Endothelial cell of umbilical vein (primary cell): Measurements from ENCODE around the gene FLT3LG. TPM values are rescaled to one million over a fixed set of nuclear protein-coding genes. Genes with fewer than 3 reads are reported as not detected.

Experiments used
- BruUV-seq: library from RNA; stranded (reverse); fragments of 400-500 nt; replicated peaks from 2 replicates; lab custom pipeline; 2021; lab: Mats Ljungman, UMichigan
- CTCF ChIA-PET: fragments of 300-600, 350-600 bp; sonication (Branson Sonifier 250); formaldehyde crosslinking; loops from one replicate; lab custom pipeline; 2021; ENCODE audit warnings: antibody characterized with exemption, inconsistent platforms; lab: Charles Lee
- POLR2A ChIA-PET: fragments of 300-600, 350-600 bp; sonication (Branson Sonifier 250); formaldehyde crosslinking; loops from one replicate; lab custom pipeline; 2021; ENCODE audit warnings: antibody characterized with exemption, inconsistent platforms; lab: Charles Lee
- DNase-seq: peaks from one replicate; pipeline ENCODE4 v3.0.0-alpha.2; 2011; ENCODE audit warnings: low read depth, low spot score
- FAIRE-seq: peaks from 2 replicates; lab custom pipeline; 2011; peaks lifted over from hg19 to GRCh38; lab: Jason Lieb, UNC
- H2AFZ ChIP-seq: 2 replicates; pipeline ENCODE4 v1.6.0; 2012; ENCODE audit warnings: low read depth, low read length, control low read depth, inconsistent platforms
- H3K27ac ChIP-seq: 2 replicates; pipeline ENCODE4 v1.5.1; 2011; ENCODE audit warnings: low read depth, mild to moderate bottlenecking, control low read depth, low read length, moderate library complexity; ENCODE audit not compliant: insufficient read depth
- H3K27me3 ChIP-seq, 2 experiments: 2 replicates each; pipeline versions ENCODE4 v1.6.0 to v1.6.1; 2011; ENCODE audit warnings: low read length in 2 of 2, mixed read lengths in 1 of 2; ENCODE audit not compliant: control insufficient read depth in 2 of 2, insufficient read depth in 2 of 2
- H3K36me3 ChIP-seq, 2 experiments: 2 replicates in 1 of 2; 3 replicates in 1 of 2; pipeline ENCODE4 v1.5.1; 2011; ENCODE audit warnings: low read length in 2 of 2, mild to moderate bottlenecking in 1 of 2, moderate library complexity in 1 of 2; ENCODE audit not compliant: control insufficient read depth in 2 of 2, insufficient read depth in 2 of 2; ENCODE audit errors: extremely low read depth in 1 of 2
- H3K4me1 ChIP-seq: 3 replicates; pipeline ENCODE4 v1.5.1; 2011; ENCODE audit warnings: mild to moderate bottlenecking, low read length; ENCODE audit not compliant: control insufficient read depth, insufficient read depth; ENCODE audit errors: extremely low read depth
- H3K4me2 ChIP-seq: 2 replicates; pipeline ENCODE4 v1.6.1; 2011; ENCODE audit warnings: low read length, control low read depth, mixed read lengths; ENCODE audit not compliant: insufficient read depth
- H3K4me3 ChIP-seq, 3 experiments: fragments of 200-600 bp in 1 of 3; sonication (generic), shearing (Covaris generic) in 1 of 3; replicated peaks in 1 of 3; 2 replicates each; pipeline ENCODE4 v1.5.1; 2011 to 2016; ENCODE audit warnings: control low read depth in 3 of 3, low read length in 3 of 3, mild to moderate bottlenecking in 2 of 3, inconsistent platforms in 1 of 3, low read depth in 1 of 3, moderate library complexity in 1 of 3; ENCODE audit not compliant: insufficient read depth in 1 of 3
- H3K79me2 ChIP-seq: 2 replicates; pipeline ENCODE4 v1.6.0; 2012; ENCODE audit warnings: low read length, inconsistent platforms; ENCODE audit not compliant: control insufficient read depth, insufficient read depth
- H3K9ac ChIP-seq: replicated peaks from 2 replicates; pipeline ENCODE3; 2011; ENCODE audit warnings: low read length, control low read depth; ENCODE audit not compliant: insufficient read depth; ENCODE audit errors: extremely low read depth
- H3K9me1 ChIP-seq: replicated peaks from 3 replicates; pipeline ENCODE4 v1.6.0; 2011; ENCODE audit warnings: mild to moderate bottlenecking, low read length; ENCODE audit not compliant: control insufficient read depth, insufficient read depth; ENCODE audit errors: extremely low read depth
- H3K9me3 ChIP-seq: replicated peaks from 2 replicates; pipeline ENCODE4 v1.5.1; 2012; ENCODE audit warnings: low read length, inconsistent platforms; ENCODE audit not compliant: control insufficient read depth, insufficient read depth
- H4K20me1 ChIP-seq: replicated peaks from 2 replicates; pipeline ENCODE3; 2011; ENCODE audit warnings: mild to moderate bottlenecking, low read length; ENCODE audit not compliant: control insufficient read depth, insufficient read depth; ENCODE audit errors: extremely low read depth
- CTCF ChIP-seq, 2 donors: IDR thresholded peaks; 1 replicate in 1 of 2; 2 replicates in 1 of 2; pipeline ENCODE4 v1.5.1; 2011; ENCODE audit warnings: low read length in 2 of 2, mild to moderate bottlenecking in 2 of 2, moderate library complexity in 2 of 2, control low read depth in 1 of 2, inconsistent platforms in 1 of 2, low read depth in 1 of 2; ENCODE audit not compliant: insufficient read depth in 1 of 2; ENCODE audit errors: extremely low read depth in 1 of 2
- EZH2 ChIP-seq: IDR thresholded peaks from 2 replicates; pipeline ENCODE4 v1.6.1; 2012; ENCODE audit warnings: borderline replicate concordance, low read depth, mild to moderate bottlenecking, moderate library complexity, low read length, inconsistent platforms; ENCODE audit not compliant: severe bottlenecking
- FOS ChIP-seq: IDR thresholded peaks from 2 replicates; pipeline ENCODE4 v1.6.1; 2011; ENCODE audit warnings: mild to moderate bottlenecking, low read length, moderate library complexity, borderline replicate concordance; ENCODE audit not compliant: insufficient read depth
- GATA2 ChIP-seq: IDR thresholded peaks from 2 replicates; pipeline ENCODE4 v1.7.0; 2011; ENCODE audit warnings: low read depth, mild to moderate bottlenecking, moderate library complexity, mixed read lengths, low read length; ENCODE audit not compliant: insufficient read length, insufficient read depth
- JUN ChIP-seq: IDR thresholded peaks from 2 replicates; pipeline ENCODE4 v1.6.1; 2011; ENCODE audit warnings: borderline replicate concordance, low read depth; ENCODE audit not compliant: insufficient read length, insufficient read depth
- MAX ChIP-seq: IDR thresholded peaks from 2 replicates; pipeline ENCODE4 v1.6.1; 2011; ENCODE audit not compliant: insufficient read depth, insufficient read length
- MYC ChIP-seq: IDR thresholded peaks from one replicate; pipeline ENCODE4 v1.6.1; 2011; ENCODE audit warnings: mild to moderate bottlenecking, low read depth, low read length
- POLR2A ChIP-seq: IDR thresholded peaks from 2 replicates; pipeline ENCODE4 v1.6.1; 2012; ENCODE audit warnings: low read depth, mild to moderate bottlenecking, control low read depth, low read length
- POLR2AphosphoS5 ChIP-seq: IDR thresholded peaks from 2 replicates; pipeline ENCODE4 v1.6.1; 2012; ENCODE audit warnings: low read depth, mild to moderate bottlenecking, control low read depth, low read length, moderate library complexity; ENCODE audit not compliant: insufficient read depth
- dilution Hi-C: fragments of 300-500 bp; cut with MboI; formaldehyde crosslinking; loops from one replicate; pipeline ENCODE4 v1.15.0; 2019; ENCODE audit warnings: low sequenced_read_pairs; ENCODE audit not compliant: extremely low pct_ligation_motif_present
- intact Hi-C: fragments of 100-400 bp; cut with micrococcal nuclease; formaldehyde crosslinking; loops from one replicate; pipeline ENCODE4 v1.10.0; 2022
- polyA plus RNA-seq, 4 experiments: library from polyadenylated mRNA; depleted of rRNA in 3 of 4; stranded (reverse) in 3 of 4; unstranded in 1 of 4; fragments of >200 nt; gene quantifications; 2 replicates each; pipeline versions ENCODE4 v1.2.1 to v1.2.3, GENCODE V29; 2011 to 2012; ENCODE audit warnings: missing spikeins in 1 of 4
- total RNA-seq: library from RNA; stranded (reverse); gene quantifications from 2 replicates; pipeline ENCODE4 v1.2.3, GENCODE V29; 2021

Gene FLT3LG
- total and polyA plus RNA-seq, 2 donors (not counting 3 experiments of a cell fraction or from before 2014, with no cell fraction given): 5.0 to 5.7 TPM

GRCh38 chr19:49468746-49469447 is 5.1 kb upstream of the FLT3LG start:
- dilution Hi-C loops: no loop called here
- Histone ChIP-seq H3K4me1 (peaks cover 4% of the 10 kb centered on the region), H4K20me1 (no peaks in the 10 kb centered on the region), H3K9me1 (no peaks in the 10 kb centered on the region), H3K79me2 (no peaks in the 10 kb centered on the region), H3K4me2 (no peak overlapping the region), H3K9ac (no peak overlapping the region), H3K27ac (no peak overlapping the region), H3K36me3 (peaks cover 0 to 12% of the 10 kb centered on the region in 2 experiments), H3K9me3 (no peaks in the 10 kb centered on the region), H3K4me3 (no peak overlapping the region), H2AFZ (no peak overlapping the region), H3K27me3 (no peaks in the 10 kb centered on the region)
- DNase-seq (no peak), FAIRE-seq (no peak)
- no peak for TF ChIP-seq GATA2
- no peak for TF ChIP-seq MYC
- no peak for TF ChIP-seq CTCF (IDR thresholded peaks at IDR 0.05; ENCODE audit: extremely low read depth in 1 of 2, insufficient read depth in 1 of 2, low read depth in 1 of 2, low read length in 2 of 2)
- TF ChIP-seq JUN: no peak
- no peak for TF ChIP-seq POLR2A
- TF ChIP-seq POLR2AphosphoS5: no peak
- TF ChIP-seq EZH2: no peak
- TF ChIP-seq MAX: no peak
- no peak for TF ChIP-seq FOS
- intact Hi-C loops: no loop called here
- ChIA-PET POLR2A (no interaction called here), CTCF (interaction anchor here (1.3 kb wide), 1 partner anchor 10 kb away, joined by 3 read pairs; no protein-coding TSS in a partner anchor)
- BruUV-seq: no TSS peak
